ENCODE data around the gene DYRK1A. TPM values are rescaled to one million over a fixed set of nuclear protein-coding genes. Genes with fewer than 3 reads are reported as not detected.

Gene DYRK1A
- total and polyA plus RNA-seq, 11 donors: 24.5 to 96.6 (median 69.0) TPM

DNA sequence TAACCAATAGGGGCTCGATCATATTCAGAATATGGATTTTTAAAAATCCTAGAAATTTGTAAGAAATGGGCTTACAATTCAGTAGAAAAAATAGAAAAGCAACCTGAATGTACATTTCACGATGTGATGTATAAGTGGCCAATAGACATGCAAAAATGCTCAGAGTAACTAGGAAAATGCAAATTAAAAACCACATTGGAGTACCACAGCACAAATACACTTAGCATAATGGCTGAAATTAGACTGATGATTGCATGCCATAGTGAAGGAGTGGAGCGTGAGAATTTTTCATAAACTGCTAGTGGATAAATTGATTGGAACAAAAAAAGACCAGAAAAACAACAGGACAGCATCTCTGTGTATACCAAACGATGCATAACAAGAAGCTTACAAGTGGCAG is 102.3 kb downstream of the DYRK1A start:
- no peaks in the 10 kb centered on the region for H3K9me3 ChIP-seq
- ATAC-seq: no peak
- no peaks in the 10 kb centered on the region for H3K27me3 ChIP-seq
- peaks cover 0 to 17% (median 7%) of the 10 kb centered on the region in 9 donors for H3K36me3 ChIP-seq
- H3K4me1 ChIP-seq: peaks cover 0 to 59% (median 21%) of the 10 kb centered on the region in 12 donors
- TF ChIP-seq POLR2A (IDR thresholded peaks at IDR 0.05): no peak
- TF ChIP-seq, protein P1, sequence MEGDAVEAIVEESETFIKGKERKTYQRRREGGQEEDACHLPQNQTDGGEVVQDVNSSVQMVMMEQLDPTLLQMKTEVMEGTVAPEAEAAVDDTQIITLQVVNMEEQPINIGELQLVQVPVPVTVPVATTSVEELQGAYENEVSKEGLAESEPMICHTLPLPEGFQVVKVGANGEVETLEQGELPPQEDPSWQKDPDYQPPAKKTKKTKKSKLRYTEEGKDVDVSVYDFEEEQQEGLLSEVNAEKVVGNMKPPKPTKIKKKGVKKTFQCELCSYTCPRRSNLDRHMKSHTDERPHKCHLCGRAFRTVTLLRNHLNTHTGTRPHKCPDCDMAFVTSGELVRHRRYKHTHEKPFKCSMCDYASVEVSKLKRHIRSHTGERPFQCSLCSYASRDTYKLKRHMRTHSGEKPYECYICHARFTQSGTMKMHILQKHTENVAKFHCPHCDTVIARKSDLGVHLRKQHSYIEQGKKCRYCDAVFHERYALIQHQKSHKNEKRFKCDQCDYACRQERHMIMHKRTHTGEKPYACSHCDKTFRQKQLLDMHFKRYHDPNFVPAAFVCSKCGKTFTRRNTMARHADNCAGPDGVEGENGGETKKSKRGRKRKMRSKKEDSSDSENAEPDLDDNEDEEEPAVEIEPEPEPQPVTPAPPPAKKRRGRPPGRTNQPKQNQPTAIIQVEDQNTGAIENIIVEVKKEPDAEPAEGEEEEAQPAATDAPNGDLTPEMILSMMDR (IDR thresholded peaks at IDR 0.05): no peak
- intact Hi-C loops (cut with DNase I): loop anchor here in 2 of 10 donors (10.0 kb wide), 2 partner anchors 94 to 204 kb away; partner anchors contain the start of gene VPS26C (in 2 of the 2)
- H3K27ac ChIP-seq: no peak overlapping the region
- 87 to 89% (median 87%) methylated on average over 4 of the region's 4 CpGs for WGBS, 4 donors
- H3K4me3 ChIP-seq: no peak overlapping the region
- DNase-seq: no peak

DNA sequence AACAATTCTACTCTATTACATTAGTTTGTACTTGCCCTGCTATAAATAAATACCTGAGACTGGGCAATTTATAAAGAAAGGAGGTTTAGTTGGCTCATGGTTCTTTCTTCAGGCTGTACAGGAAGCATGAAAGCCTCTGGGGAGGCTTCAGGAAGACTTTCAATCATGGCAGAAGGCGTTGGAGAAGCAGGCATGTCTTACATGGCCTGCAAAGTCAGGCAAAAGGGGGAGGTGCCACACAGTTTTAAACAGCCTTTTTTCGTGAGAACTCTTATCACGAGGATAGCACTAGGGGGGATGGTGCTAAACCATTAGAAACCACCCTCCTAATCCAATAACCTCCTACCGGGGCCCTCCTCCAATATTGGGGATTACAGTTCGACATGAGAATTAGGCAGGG is 102.9 kb downstream of the DYRK1A start:
- ATAC-seq (no peak), DNase-seq (no peak)
- H3K9me3 ChIP-seq: no peaks in the 10 kb centered on the region
- H3K27me3 ChIP-seq: no peaks in the 10 kb centered on the region
- peaks cover 0 to 55% (median 19%) of the 10 kb centered on the region in 12 donors for H3K4me1 ChIP-seq
- peaks cover 0 to 17% (median 7%) of the 10 kb centered on the region in 9 donors for H3K36me3 ChIP-seq
- H3K27ac ChIP-seq: no peak overlapping the region
- TF ChIP-seq POLR2A (IDR thresholded peaks at IDR 0.05): no peak
- TF ChIP-seq, protein P1 (IDR thresholded peaks at IDR 0.05): no peak
- H3K4me3 ChIP-seq: no peak overlapping the region
- intact Hi-C loops (cut with DNase I): loop anchor here in 2 of 10 donors (10.0 kb wide), 2 partner anchors 95 to 205 kb away; partner anchors contain the start of gene VPS26C (in 2 of the 2)
- 76 to 82% (median 79%) methylated on average over 5 of the region's 5 CpGs for WGBS, 4 donors

DNA sequence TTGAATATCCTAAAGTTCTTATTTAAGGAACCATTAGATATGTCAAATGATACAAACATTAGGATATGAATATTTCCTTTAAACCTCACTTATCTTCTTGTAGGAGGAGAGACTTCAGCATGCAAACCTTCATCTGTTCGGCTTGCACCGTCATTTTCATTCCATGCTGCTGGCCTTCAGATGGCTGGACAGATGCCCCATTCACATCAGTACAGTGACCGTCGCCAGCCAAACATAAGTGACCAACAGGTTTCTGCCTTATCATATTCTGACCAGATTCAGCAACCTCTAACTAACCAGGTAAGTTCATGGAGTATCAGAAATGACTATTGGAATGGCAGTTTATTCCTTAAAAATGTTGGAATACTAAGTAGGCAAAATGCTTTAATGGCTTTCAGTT is 106.0 kb downstream of the DYRK1A start:
- H3K27ac ChIP-seq: no peak overlapping the region
- intact Hi-C loops (cut with DNase I): no loop called here

DNA sequence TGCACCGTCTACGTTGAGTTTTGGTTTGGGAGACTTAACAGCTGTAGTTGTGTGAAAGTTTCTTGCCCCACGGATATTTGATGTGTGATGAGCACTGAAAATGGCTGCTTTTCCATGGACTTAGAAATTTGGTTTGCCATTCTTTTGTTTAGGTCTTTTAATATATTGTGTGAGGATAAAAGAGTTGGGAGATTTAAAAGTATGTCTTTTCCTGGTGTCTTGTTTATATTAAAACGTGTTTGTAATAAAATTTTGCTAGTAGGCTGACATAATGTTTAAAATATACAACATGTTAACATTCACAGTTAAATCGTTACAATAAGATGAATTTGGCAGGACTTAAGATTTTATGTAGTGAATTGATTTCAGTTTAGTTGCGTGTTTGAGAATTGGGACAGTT is 106.9 kb downstream of the DYRK1A start:
- 69 to 82% (median 80%) methylated on average over 6 of the region's 6 CpGs for WGBS, 4 donors
- TF ChIP-seq, protein P1 (IDR thresholded peaks at IDR 0.05): no peak
- TF ChIP-seq POLR2A (IDR thresholded peaks at IDR 0.05): no peak
- H3K4me1 ChIP-seq: peaks cover 0 to 82% (median 43%) of the 10 kb centered on the region in 12 donors
- no peak overlapping the region for H3K27ac ChIP-seq
- DNase-seq: no peak
- H3K9me3 ChIP-seq: no peaks in the 10 kb centered on the region
- no peak for ATAC-seq
- no peaks in the 10 kb centered on the region for H3K27me3 ChIP-seq
- H3K36me3 ChIP-seq: peaks cover 0 to 18% (median 7%) of the 10 kb centered on the region in 9 donors
- intact Hi-C loops (cut with DNase I): no loop called here
- H3K4me3 ChIP-seq: no peak overlapping the region

More for the DNA sequence above, 106.0 kb downstream of the DYRK1A start:
- TF ChIP-seq, protein P1 (IDR thresholded peaks at IDR 0.05): no peak
- TF ChIP-seq POLR2A (IDR thresholded peaks at IDR 0.05): no peak
- H3K4me3 ChIP-seq: no peak overlapping the region
- DNase-seq: no peak
- H3K36me3 ChIP-seq: peaks cover 0 to 18% (median 7%) of the 10 kb centered on the region in 9 donors
- ATAC-seq: no peak
- WGBS, 4 donors: 41 to 57% (median 52%) methylated on average over 4 of the region's 4 CpGs
- H3K4me1 ChIP-seq: peaks cover 0 to 78% (median 36%) of the 10 kb centered on the region in 12 donors
- H3K27me3 ChIP-seq: no peaks in the 10 kb centered on the region
- H3K9me3 ChIP-seq: no peaks in the 10 kb centered on the region

Data from heart left ventricle (tissue), 16 donors.